RWPE1 (cell line): ENCODE data around the gene PRKN.
"Not testable (repeated sequence)": the region's sequence is repeated elsewhere in the genome, so short reads cannot be mapped to it uniquely, and the experiment has no call there.

Experiments used
- CTCF ChIA-PET: fragments of 350-600 bp; sonication (Branson Sonifier 250); formaldehyde crosslinking; extraction: SDS; loops from one replicate; lab custom pipeline; 2021; lab: Yijun Ruan, JAX
- POLR2A ChIA-PET: fragments of 400-600 bp; formaldehyde crosslinking; extraction: SDS; loops from one replicate; lab custom pipeline; 2020; ENCODE audit warnings: antibody characterized with exemption; ENCODE audit not compliant: low non-redundant PET; lab: Yijun Ruan, JAX
- DNase-seq: peaks from one replicate; pipeline ENCODE4 v3.0.0; 2012; ENCODE audit warnings: low spot score
- H3K27ac ChIP-seq: fragments of 450-650 bp; 2 replicates; pipeline ENCODE4 v1.5.1; 2017
- TF ChIP-seq, protein P1 (sequence below): fragments of 450-650 bp; conservative IDR thresholded peaks from 2 replicates; pipeline ENCODE4 v1.5.1; 2017; ENCODE audit warnings: low read depth, mild to moderate bottlenecking

PRKN gene

DNA sequence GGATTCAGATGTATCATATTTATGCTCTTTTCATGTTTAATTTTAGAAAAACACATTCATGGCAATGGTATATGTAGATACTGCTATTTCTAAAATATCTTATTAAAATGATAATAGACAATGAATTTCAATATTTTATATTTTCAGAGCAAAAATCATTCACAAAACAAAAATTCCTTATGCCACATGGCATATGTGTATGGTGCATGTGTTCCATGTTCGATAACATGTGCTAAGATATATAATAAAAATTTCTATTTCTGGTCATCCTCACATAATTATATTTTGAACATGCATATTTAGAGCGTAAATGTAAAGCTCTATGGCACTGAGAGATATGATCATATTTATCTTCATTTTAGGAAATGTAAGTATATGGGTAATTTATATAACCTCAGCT, 847.5 kb downstream of the PRKN start:
- POLR2A ChIA-PET = no interaction called here
- H3K27ac ChIP-seq = no peak overlapping the region
- TF ChIP-seq, protein P1, sequence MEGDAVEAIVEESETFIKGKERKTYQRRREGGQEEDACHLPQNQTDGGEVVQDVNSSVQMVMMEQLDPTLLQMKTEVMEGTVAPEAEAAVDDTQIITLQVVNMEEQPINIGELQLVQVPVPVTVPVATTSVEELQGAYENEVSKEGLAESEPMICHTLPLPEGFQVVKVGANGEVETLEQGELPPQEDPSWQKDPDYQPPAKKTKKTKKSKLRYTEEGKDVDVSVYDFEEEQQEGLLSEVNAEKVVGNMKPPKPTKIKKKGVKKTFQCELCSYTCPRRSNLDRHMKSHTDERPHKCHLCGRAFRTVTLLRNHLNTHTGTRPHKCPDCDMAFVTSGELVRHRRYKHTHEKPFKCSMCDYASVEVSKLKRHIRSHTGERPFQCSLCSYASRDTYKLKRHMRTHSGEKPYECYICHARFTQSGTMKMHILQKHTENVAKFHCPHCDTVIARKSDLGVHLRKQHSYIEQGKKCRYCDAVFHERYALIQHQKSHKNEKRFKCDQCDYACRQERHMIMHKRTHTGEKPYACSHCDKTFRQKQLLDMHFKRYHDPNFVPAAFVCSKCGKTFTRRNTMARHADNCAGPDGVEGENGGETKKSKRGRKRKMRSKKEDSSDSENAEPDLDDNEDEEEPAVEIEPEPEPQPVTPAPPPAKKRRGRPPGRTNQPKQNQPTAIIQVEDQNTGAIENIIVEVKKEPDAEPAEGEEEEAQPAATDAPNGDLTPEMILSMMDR = no peak
- DNase-seq = no peak
- CTCF ChIA-PET = no interaction called here

DNA sequence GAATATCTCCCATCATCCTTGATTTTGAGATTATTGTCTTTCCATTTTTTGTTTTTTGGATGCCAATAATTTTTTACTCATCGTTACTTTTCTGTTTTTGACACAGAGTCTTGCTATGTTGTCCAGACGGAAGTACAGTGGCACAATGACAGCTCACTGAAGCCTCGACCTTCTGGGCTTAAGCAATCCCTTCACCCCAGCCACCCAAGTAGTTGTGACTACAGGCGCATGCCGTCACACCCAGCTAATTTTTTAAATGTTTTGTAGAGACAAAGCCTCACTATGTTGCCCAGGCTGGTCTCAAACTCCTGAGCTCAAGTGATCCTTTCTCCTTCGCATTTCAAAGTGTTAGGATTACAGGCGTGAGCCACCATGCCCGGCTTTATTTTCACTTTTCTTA, 851.3 kb downstream of the PRKN start:
- no peak overlapping the region for H3K27ac ChIP-seq
- TF ChIP-seq, protein P1 = no peak
- CTCF ChIA-PET = no interaction called here
- POLR2A ChIA-PET = no interaction called here
- DNase-seq = no peak

DNA sequence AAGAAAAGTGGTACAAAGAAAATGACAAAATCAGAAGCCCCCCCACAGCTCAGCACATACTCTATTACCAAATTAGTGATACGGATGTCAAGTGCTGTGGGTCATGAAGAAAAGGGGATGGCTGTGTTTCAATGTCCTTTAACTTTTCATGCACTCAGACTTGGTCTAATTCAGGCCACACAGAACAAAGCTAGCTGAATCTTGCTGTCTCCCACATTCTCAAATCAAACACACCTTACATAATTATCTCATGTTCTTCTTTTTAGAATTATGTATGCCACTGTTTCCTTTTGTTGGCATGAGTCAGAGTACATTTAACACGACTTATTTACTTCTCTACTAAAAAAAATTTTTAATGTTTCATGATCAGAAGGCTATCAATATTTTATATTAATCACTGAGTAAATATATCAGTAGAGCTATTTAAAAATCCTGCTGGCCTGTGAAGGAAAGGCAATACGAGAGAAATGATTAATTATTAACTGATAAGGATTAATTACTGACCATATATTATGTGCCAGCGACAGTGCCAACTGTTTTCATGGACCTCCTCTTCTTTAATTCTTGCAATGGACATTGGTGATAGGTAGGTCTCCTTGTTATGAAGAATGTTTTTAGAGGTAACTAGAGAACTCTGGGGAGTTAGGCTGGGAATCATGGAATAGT, 857.2 kb downstream of the PRKN start:
- TF ChIP-seq, protein P1 = no peak
- CTCF ChIA-PET = interaction anchor here (0.6 kb wide), 1 partner anchor 1859 kb away, joined by 3 read pairs; no protein-coding TSS in a partner anchor
- POLR2A ChIA-PET = no interaction called here
- no peak for DNase-seq
- no peak overlapping the region for H3K27ac ChIP-seq

DNA sequence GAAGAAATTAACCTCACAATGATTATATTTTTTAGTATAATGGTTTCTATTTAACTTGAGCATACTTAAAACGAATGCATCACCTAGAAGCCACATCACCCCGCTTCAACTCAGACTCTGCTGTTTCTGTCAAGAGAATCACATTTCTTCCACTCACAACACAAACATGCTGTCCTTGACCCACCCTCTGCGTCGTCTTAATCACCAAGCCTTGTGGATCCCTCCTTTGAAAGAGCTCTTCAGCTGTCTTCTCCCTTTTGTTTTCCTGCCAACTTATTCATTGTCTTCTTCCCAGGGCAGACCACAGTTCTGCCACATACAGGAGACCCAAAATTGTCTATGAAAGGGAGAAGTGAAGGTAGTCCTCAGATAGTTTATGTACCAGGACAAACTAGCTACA, 858.1 kb downstream of the PRKN start:
- TF ChIP-seq, protein P1 = no peak
- DNase-seq = no peak
- no peak overlapping the region for H3K27ac ChIP-seq
- ChIA-PET POLR2A (no interaction called here), CTCF (interaction anchor here (0.6 kb wide), 1 partner anchor 1858 kb away, joined by 3 read pairs; no protein-coding TSS in a partner anchor)

DNA sequence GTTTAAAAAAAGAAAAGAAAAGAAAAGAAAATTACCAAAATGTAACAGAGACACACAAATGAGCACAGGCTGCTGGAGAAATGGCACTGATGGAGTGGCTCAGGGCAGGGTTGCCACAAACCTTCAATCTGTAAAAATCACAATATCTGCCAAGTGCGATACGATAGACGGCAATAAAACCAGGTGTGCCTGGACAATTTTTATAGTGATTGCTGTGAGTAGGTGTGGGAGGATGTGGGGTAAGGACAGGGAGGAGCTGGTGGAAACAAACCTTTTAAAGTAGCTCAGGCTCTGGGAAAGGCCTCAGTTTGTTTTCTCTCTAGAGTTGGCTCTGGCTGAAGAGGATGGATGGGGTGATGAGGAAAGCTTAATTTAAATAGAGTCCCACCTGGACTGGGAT, 861.0 kb downstream of the PRKN start:
- CTCF ChIA-PET = interaction anchor here (0.6 kb wide), 1 partner anchor 1039 kb away, joined by 3 read pairs; no protein-coding TSS in a partner anchor
- DNase-seq = no peak
- TF ChIP-seq, protein P1 = no peak
- no peak overlapping the region for H3K27ac ChIP-seq
- POLR2A ChIA-PET = interaction anchor here (0.5 kb wide), 1 partner anchor 36 kb away, joined by 3 read pairs; no protein-coding TSS in a partner anchor

DNA sequence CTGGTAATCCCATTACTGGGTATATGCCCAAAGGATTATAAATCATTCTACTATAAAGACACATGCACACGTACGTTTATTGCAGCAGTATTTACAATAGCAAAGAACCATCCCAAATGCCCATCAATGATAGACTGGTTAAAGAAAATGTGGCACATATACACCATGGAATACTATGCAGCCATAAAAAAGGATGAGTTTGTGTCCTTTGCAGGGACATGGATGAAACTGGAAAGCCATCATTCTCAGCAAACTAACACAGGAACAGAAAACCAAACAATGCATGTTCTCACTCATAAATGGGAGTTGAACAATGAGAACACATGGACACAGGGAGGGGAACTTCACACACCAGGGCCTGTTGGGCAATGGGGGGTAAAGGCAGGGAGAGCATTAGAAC, 866.5 kb downstream of the PRKN start:
- CTCF ChIA-PET, POLR2A ChIA-PET, H3K27ac ChIP-seq, DNase-seq: not testable (repeated sequence)

DNA sequence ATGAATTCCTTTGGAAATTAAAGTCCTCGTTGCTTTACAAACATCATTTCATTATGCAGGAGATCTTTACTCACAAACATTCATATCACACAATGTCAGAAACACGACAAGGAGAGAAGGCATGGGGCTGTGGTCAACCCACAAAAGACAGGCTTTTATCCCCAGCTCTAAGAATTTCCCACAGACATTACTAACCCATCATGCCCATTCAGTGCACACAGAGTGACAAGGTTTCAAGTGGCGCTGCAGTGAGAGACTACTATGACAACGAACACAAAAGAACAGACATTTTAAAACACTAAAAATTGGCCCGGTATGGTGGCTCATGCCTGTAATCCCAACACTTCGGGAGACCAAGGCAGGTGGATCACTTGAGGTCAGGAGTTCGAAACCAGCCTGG, 873.9 kb downstream of the PRKN start:
- no peak for DNase-seq
- ChIA-PET POLR2A (no interaction called here), CTCF (interaction anchor here (0.6 kb wide), 1 partner anchor 442 kb away, joined by 4 read pairs; no protein-coding TSS in a partner anchor)
- H3K27ac ChIP-seq = no peak overlapping the region
- TF ChIP-seq, protein P1 = no peak

DNA sequence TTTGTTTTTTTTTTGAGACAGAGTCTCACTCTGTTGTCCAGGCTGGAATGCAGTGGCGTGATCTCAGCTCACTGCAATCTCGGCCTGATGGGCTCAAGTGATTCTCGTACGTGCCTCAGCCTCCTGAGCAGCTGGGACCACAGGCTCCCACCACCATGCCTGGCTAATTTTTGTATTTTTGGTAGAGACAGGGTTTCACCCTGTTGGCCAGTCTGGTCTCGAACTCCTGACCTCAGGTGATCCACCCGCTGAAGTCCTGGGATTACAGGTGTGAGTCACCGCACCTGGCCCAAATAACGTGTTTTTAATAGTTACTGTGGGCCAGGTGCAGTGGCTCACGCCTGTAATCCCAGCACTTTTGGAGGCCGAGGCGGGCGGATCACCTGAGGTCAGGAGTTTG, 876.1 kb downstream of the PRKN start:
- POLR2A ChIA-PET, DNase-seq, CTCF ChIA-PET, H3K27ac ChIP-seq: not testable (repeated sequence)
